ENCODE results near the gene SDK1. TPM values are rescaled to one million over a fixed set of nuclear protein-coding genes. Genes with fewer than 3 reads are reported as not detected.

The SDK1 gene
- total RNA-seq, 2 experiments from 2014 or later = 0.19 to 0.36 TPM

GRCh38 chr7:3880228-3880987, 579.4 kb downstream of the SDK1 start:
- no peak for DNase-seq (ENCODE audit: low spot score)
- POLR2A ChIA-PET = interaction anchor here (0.6 to 0.7 kb wide), 2 partner anchors 391 to 1939 kb away, joined by 3 to 6 read pairs; no protein-coding TSS in a partner anchor
- intact Hi-C loops (cut with micrococcal nuclease; ENCODE audit: unreplicated experiment) = no loop called here
- Histone ChIP-seq H3K4me2 (ENCODE audit: low read length) (no peak overlapping the region), H3K36me3 (ENCODE audit: insufficient read depth, low read length) (no peaks in the 10 kb centered on the region), H2AFZ (ENCODE audit: low read length) (no peak overlapping the region), H3K27ac (ENCODE audit: low read depth, low read length, poor library complexity, severe bottlenecking) (no peak overlapping the region), H3K9me3 (ENCODE audit: low read length) (no peaks in the 10 kb centered on the region), H3K4me1 (ENCODE audit: insufficient read depth, low read length, poor library complexity, severe bottlenecking) (no peaks in the 10 kb centered on the region), H3K9me2 (ENCODE audit: insufficient read depth, low read length) (no peaks in the 10 kb centered on the region), H4K20me1 (ENCODE audit: insufficient read depth, low read length) (no peaks in the 10 kb centered on the region), H3K79me2 (ENCODE audit: insufficient read depth, low read depth, low read length) (no peaks in the 10 kb centered on the region), H3K4me3 (ENCODE audit: low read depth, low read length, poor library complexity, severe bottlenecking) (no peak overlapping the region)
- TF ChIP-seq EZH2phosphoT487 (IDR thresholded peaks at IDR 0.05; ENCODE audit: borderline replicate concordance, low read depth, low read length) = no peak
- TF ChIP-seq CTCF (conservative IDR thresholded peaks at IDR 0.05; ENCODE audit: low read length) = no peak
- BruUV-seq (replicated peaks) = no TSS peak
- CTCF ChIA-PET (ENCODE audit: unreplicated experiment) = no interaction called here

- no peak overlapping the region for H3K4me3 ChIP-seq (ENCODE audit: low read depth, low read length, poor library complexity, severe bottlenecking)
- no peaks in the 10 kb centered on the region for H3K9me2 ChIP-seq (ENCODE audit: insufficient read depth, low read length)
- no peaks in the 10 kb centered on the region for H3K36me3 ChIP-seq (ENCODE audit: insufficient read depth, low read length)
- no peaks in the 10 kb centered on the region for H3K4me1 ChIP-seq (ENCODE audit: insufficient read depth, low read length, poor library complexity, severe bottlenecking)
- no peaks in the 10 kb centered on the region for H4K20me1 ChIP-seq (ENCODE audit: insufficient read depth, low read length)
- CTCF ChIA-PET (ENCODE audit: unreplicated experiment) = no interaction called here
- intact Hi-C loops (cut with micrococcal nuclease; ENCODE audit: unreplicated experiment) = no loop called here
- TF ChIP-seq EZH2phosphoT487 (IDR thresholded peaks at IDR 0.05; ENCODE audit: borderline replicate concordance, low read depth, low read length) (no peak), CTCF (conservative IDR thresholded peaks at IDR 0.05; ENCODE audit: low read length) (no peak)
- no peak overlapping the region for H3K4me2 ChIP-seq (ENCODE audit: low read length)
- BruUV-seq (replicated peaks) = no TSS peak
- DNase-seq (ENCODE audit: low spot score) = no peak
- no peaks in the 10 kb centered on the region for H3K79me2 ChIP-seq (ENCODE audit: insufficient read depth, low read depth, low read length)
- POLR2A ChIA-PET = no interaction called here
- H3K27ac ChIP-seq (ENCODE audit: low read depth, low read length, poor library complexity, severe bottlenecking) = no peak overlapping the region
- no peak overlapping the region for H2AFZ ChIP-seq (ENCODE audit: low read length)
- no peaks in the 10 kb centered on the region for H3K9me3 ChIP-seq (ENCODE audit: low read length)
Measured at GRCh38 chr7:3882782-3883181, 581.7 kb downstream of the SDK1 start.

GRCh38 chr7:3884543-3884942, 583.5 kb downstream of the SDK1 start:
- no peaks in the 10 kb centered on the region for H3K9me3 ChIP-seq (ENCODE audit: low read length)
- no TSS peak for BruUV-seq (replicated peaks)
- H4K20me1 ChIP-seq (ENCODE audit: insufficient read depth, low read length) = no peaks in the 10 kb centered on the region
- no peak for TF ChIP-seq EZH2phosphoT487 (IDR thresholded peaks at IDR 0.05; ENCODE audit: borderline replicate concordance, low read depth, low read length)
- TF ChIP-seq CTCF (conservative IDR thresholded peaks at IDR 0.05; ENCODE audit: low read length) = no peak
- POLR2A ChIA-PET = no interaction called here
- H3K9me2 ChIP-seq (ENCODE audit: insufficient read depth, low read length) = no peaks in the 10 kb centered on the region
- no peak overlapping the region for H3K27ac ChIP-seq (ENCODE audit: low read depth, low read length, poor library complexity, severe bottlenecking)
- H3K79me2 ChIP-seq (ENCODE audit: insufficient read depth, low read depth, low read length) = no peaks in the 10 kb centered on the region
- H3K4me3 ChIP-seq (ENCODE audit: low read depth, low read length, poor library complexity, severe bottlenecking) = no peak overlapping the region
- no peaks in the 10 kb centered on the region for H3K4me1 ChIP-seq (ENCODE audit: insufficient read depth, low read length, poor library complexity, severe bottlenecking)
- H3K4me2 ChIP-seq (ENCODE audit: low read length) = no peak overlapping the region
- no peaks in the 10 kb centered on the region for H3K36me3 ChIP-seq (ENCODE audit: insufficient read depth, low read length)
- intact Hi-C loops (cut with micrococcal nuclease; ENCODE audit: unreplicated experiment) = no loop called here
- H2AFZ ChIP-seq (ENCODE audit: low read length) = no peak overlapping the region
- no peak for DNase-seq (ENCODE audit: low spot score)
- CTCF ChIA-PET (ENCODE audit: unreplicated experiment) = interaction anchor here (0.6 kb wide), 1 partner anchor 525 kb away, joined by 3 read pairs; no protein-coding TSS in a partner anchor

Data from OCI-LY7 (cell line).